Mesenchymal stem cell (in vitro differentiated cells and primary cell): ENCODE data around the gene GAB2.

Source experiments
- DNase-seq: peaks from one replicate; pipeline ENCODE4 v3.0.0-alpha.2; 2013
- H2AFZ ChIP-seq: one replicate; pipeline ENCODE4 v1.6.1; 2013; ENCODE audit warnings: low read depth, mild to moderate bottlenecking, control low read depth, inconsistent platforms, low read length, moderate library complexity
- H2AK5ac ChIP-seq: 2 replicates; pipeline ENCODE4 v1.6.1; 2013; ENCODE audit warnings: low read length, moderate library complexity, mild to moderate bottlenecking, inconsistent platforms; ENCODE audit not compliant: severe bottlenecking
- H2BK120ac ChIP-seq: one replicate; pipeline ENCODE4 v1.6.1; 2013; ENCODE audit warnings: low read depth, mild to moderate bottlenecking, inconsistent platforms, low read length, moderate library complexity
- H2BK12ac ChIP-seq, 2 experiments: one replicate each; pipeline ENCODE4 v1.6.1; 2013; ENCODE audit warnings: inconsistent platforms in 2 of 2, low read length in 2 of 2, mild to moderate bottlenecking in 2 of 2, moderate library complexity in 2 of 2, control low read depth in 1 of 2
- H2BK15ac ChIP-seq: one replicate; pipeline ENCODE4 v1.6.1; 2013; ENCODE audit warnings: mild to moderate bottlenecking, low read depth, inconsistent platforms; ENCODE audit not compliant: poor library complexity, severe bottlenecking
- H2BK5ac ChIP-seq: 2 replicates; pipeline ENCODE4 v1.6.1; 2013; ENCODE audit warnings: low read depth, mild to moderate bottlenecking, low read length, control low read depth, inconsistent platforms; ENCODE audit not compliant: poor library complexity, severe bottlenecking
- H3K14ac ChIP-seq, 2 experiments: one replicate each; pipeline ENCODE4 v1.6.1; 2013; ENCODE audit warnings: inconsistent platforms in 2 of 2, low read length in 2 of 2, control low read depth in 1 of 2, mild to moderate bottlenecking in 1 of 2, moderate library complexity in 1 of 2
- H3K18ac ChIP-seq, 2 experiments: one replicate each; pipeline ENCODE4 v1.6.1; 2013; ENCODE audit warnings: inconsistent platforms in 2 of 2, low read length in 2 of 2, control low read depth in 1 of 2, low read depth in 1 of 2, mild to moderate bottlenecking in 1 of 2
- H3K23ac ChIP-seq, 2 experiments: one replicate each; pipeline ENCODE4 v1.6.1; 2013; ENCODE audit warnings: inconsistent platforms in 2 of 2, low read length in 2 of 2, mild to moderate bottlenecking in 2 of 2, moderate library complexity in 2 of 2, control low read depth in 1 of 2
- H3K27ac ChIP-seq: 2 replicates; pipeline ENCODE4 v1.5.1; 2013; ENCODE audit warnings: mild to moderate bottlenecking, moderate library complexity, low read length, control low read depth, inconsistent platforms; ENCODE audit not compliant: poor library complexity, severe bottlenecking
- H3K27me3 ChIP-seq, 2 experiments: 2 replicates each; pipeline versions ENCODE4 v1.6.1 to v1.7.0; 2013; ENCODE audit warnings: low read length in 2 of 2, mild to moderate bottlenecking in 2 of 2, moderate library complexity in 2 of 2, control low read depth in 1 of 2, inconsistent platforms in 1 of 2; ENCODE audit not compliant: control insufficient read depth in 1 of 2, insufficient read depth in 1 of 2
- H3K36me3 ChIP-seq, 2 experiments: 2 replicates each; pipeline versions ENCODE4 v1.6.1 to v1.7.0; 2013; ENCODE audit warnings: low read length in 2 of 2, control low read depth in 1 of 2, inconsistent platforms in 1 of 2, low read depth in 1 of 2, mild to moderate bottlenecking in 1 of 2; ENCODE audit not compliant: insufficient read depth in 2 of 2, control insufficient read depth in 1 of 2
- H3K4ac ChIP-seq, 2 experiments: one replicate each; pipeline ENCODE4 v1.6.1; 2013; ENCODE audit warnings: inconsistent platforms in 2 of 2, low read length in 2 of 2, mild to moderate bottlenecking in 2 of 2, moderate library complexity in 2 of 2, control low read depth in 1 of 2, low read depth in 1 of 2
- H3K4me1 ChIP-seq: 2 replicates; pipeline ENCODE4 v1.6.1; 2013; ENCODE audit warnings: low read depth, low read length, control low read depth; ENCODE audit not compliant: control insufficient read depth, insufficient read depth
- H3K4me2 ChIP-seq: 2 replicates; pipeline ENCODE4 v1.6.1; 2013; ENCODE audit warnings: low read length, mild to moderate bottlenecking, inconsistent platforms; ENCODE audit not compliant: poor library complexity, severe bottlenecking
- H3K4me3 ChIP-seq, 2 experiments: 2 replicates each; pipeline versions ENCODE4 v1.5.1 to v1.7.0; 2013; ENCODE audit warnings: low read length in 2 of 2, mild to moderate bottlenecking in 2 of 2, control low read depth in 1 of 2, low read depth in 1 of 2; ENCODE audit not compliant: insufficient read depth in 1 of 2
- H3K79me1 ChIP-seq: replicated peaks from 2 replicates; pipeline ENCODE4 v1.6.1; 2013; ENCODE audit warnings: mild to moderate bottlenecking, control low read depth, low read length, inconsistent platforms; ENCODE audit not compliant: poor library complexity, severe bottlenecking
- H3K9ac ChIP-seq: 2 replicates; pipeline ENCODE4 v1.7.0; 2013; ENCODE audit warnings: mild to moderate bottlenecking, low read length, moderate library complexity
- H3K9me3 ChIP-seq: 2 replicates; pipeline ENCODE4 v1.7.0; 2013; ENCODE audit warnings: mild to moderate bottlenecking, low read length; ENCODE audit not compliant: control insufficient read depth
- H4K8ac ChIP-seq: one replicate; pipeline ENCODE4 v1.6.1; 2013; ENCODE audit warnings: inconsistent platforms, mild to moderate bottlenecking, low read length, moderate library complexity
- H4K91ac ChIP-seq: one replicate; pipeline ENCODE4 v1.6.1; 2013; ENCODE audit warnings: mild to moderate bottlenecking, low read length, inconsistent platforms
- WGBS: methylation state at CpG from one replicate; pipeline ENCODE4 v1.1.7; 2013; ENCODE audit warnings: mixed read lengths; 5-methylcytosine and 5-hydroxymethylcytosine counted together

The GAB2 gene

GRCh38 chr11:78293536-78293935 is 124.1 kb downstream of the GAB2 start:
- Histone ChIP-seq H3K4me2 (no peak overlapping the region), H3K4ac (no peak overlapping the region), H3K27ac (no peak overlapping the region), H3K18ac (no peak overlapping the region), H2AK5ac (no peak overlapping the region), H4K8ac (no peak overlapping the region), H3K36me3 (no peaks in the 10 kb centered on the region), H2BK12ac (no peak overlapping the region), H4K91ac (no peak overlapping the region), H3K9ac (no peak overlapping the region), H2BK120ac (no peak overlapping the region), H3K27me3 (no peaks in the 10 kb centered on the region), H2BK15ac (no peak overlapping the region), H3K4me3 (no peak overlapping the region), H3K23ac (no peak overlapping the region), H3K9me3 (no peaks in the 10 kb centered on the region), H3K79me1 (peaks cover 24% of the 10 kb centered on the region), H2AFZ (no peak overlapping the region), H3K14ac (no peak overlapping the region), H3K4me1 (peaks cover 3% of the 10 kb centered on the region), H2BK5ac (no peak overlapping the region)
- DNase-seq = no peak
- over 99% methylated on average over 4 of the region's 6 CpGs for WGBS

DNA sequence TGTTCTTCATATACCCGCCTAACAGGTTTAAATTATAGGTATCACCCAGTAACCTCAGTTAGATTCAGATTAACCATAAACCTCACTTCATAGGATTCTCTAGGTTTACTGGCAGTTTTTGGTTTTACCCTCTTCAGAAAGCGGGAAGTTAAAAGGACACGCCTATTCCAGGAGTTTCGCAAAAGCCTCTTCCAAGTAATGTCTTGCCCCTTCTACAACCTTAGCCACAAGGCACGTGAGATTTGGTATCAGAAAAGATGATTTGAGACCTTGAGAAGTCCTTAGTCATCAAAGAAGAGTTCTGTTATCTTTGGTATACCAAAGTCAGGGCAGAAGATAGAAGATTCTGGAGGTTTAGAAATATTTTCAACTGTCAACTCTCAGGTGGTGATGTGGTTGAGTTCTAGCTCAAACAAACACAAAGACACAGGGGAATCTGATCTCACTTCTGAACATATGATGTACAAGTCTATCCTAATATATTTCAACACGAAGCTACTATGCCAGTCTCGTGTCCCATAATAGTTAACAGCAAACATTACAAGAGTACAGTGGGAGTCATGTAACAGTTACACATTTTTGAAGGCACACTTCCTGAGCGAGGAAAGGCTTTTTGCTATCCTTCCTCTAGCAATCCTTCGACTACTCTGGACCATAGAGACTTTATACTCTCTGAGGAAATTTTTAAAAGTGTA is 125.4 kb downstream of the GAB2 start:
- no peak overlapping the region for H3K27ac ChIP-seq
- peaks cover 3% of the 10 kb centered on the region for H3K4me1 ChIP-seq
- no peak overlapping the region for H3K14ac ChIP-seq
- H3K9me3 ChIP-seq = no peaks in the 10 kb centered on the region
- DNase-seq = no peak
- H4K8ac ChIP-seq = no peak overlapping the region
- no peak overlapping the region for H2BK12ac ChIP-seq
- no peak overlapping the region for H3K23ac ChIP-seq
- no peak overlapping the region for H2BK5ac ChIP-seq
- no peak overlapping the region for H2AK5ac ChIP-seq
- no peak overlapping the region for H3K4me3 ChIP-seq
- H3K79me1 ChIP-seq = peaks cover 24% of the 10 kb centered on the region
- H3K4me2 ChIP-seq = no peak overlapping the region
- H3K4ac ChIP-seq = no peak overlapping the region
- no peaks in the 10 kb centered on the region for H3K36me3 ChIP-seq
- no peak overlapping the region for H4K91ac ChIP-seq
- no peaks in the 10 kb centered on the region for H3K27me3 ChIP-seq
- no peak overlapping the region for H2AFZ ChIP-seq
- H2BK15ac ChIP-seq = no peak overlapping the region
- H2BK120ac ChIP-seq = no peak overlapping the region
- H3K18ac ChIP-seq = no peak overlapping the region
- 87% methylated on average over 5 of the region's 9 CpGs for WGBS
- H3K9ac ChIP-seq = no peak overlapping the region

DNA sequence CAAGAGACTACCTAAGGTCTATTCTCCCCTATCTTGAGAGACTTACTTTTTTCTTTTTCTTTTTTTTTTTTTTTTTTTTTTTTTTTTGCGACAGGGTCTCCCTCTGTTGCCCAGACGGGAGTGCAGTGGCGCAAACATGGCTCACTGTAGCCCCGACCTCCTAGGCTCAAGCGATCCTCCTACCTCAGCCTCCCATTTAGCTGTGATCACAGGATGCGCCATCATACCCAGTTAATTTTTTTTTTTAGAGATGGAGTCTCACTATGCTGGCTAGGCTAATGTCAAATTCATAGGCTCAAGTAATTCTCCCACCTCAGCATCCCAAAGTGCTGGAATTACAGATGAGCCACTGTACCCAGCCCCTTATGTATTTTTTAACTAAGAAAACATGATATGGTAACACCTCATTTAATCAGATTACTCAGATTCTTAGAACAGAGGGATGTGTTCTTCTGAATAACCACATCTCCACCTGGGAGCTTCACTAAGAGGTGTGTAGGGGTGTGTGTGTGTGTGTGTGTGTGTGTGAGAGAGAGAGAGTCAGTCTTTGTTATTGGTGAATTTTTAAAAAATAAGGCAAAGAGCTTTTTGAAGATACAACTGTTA is 126.0 kb downstream of the GAB2 start:
- H3K4me1 ChIP-seq = peaks cover 3% of the 10 kb centered on the region
- no peak overlapping the region for H3K9ac ChIP-seq
- H3K18ac ChIP-seq = no peak overlapping the region
- DNase-seq = no peak
- no peak overlapping the region for H2BK120ac ChIP-seq
- 100% methylated on average over 4 of the region's 6 CpGs for WGBS
- H2BK5ac ChIP-seq = no peak overlapping the region
- H3K4ac ChIP-seq = no peak overlapping the region
- no peak overlapping the region for H3K4me2 ChIP-seq
- H3K79me1 ChIP-seq = peaks cover 21% of the 10 kb centered on the region
- H4K91ac ChIP-seq = no peak overlapping the region
- no peak overlapping the region for H3K4me3 ChIP-seq
- no peak overlapping the region for H3K14ac ChIP-seq
- no peak overlapping the region for H2BK12ac ChIP-seq
- H2AFZ ChIP-seq = no peak overlapping the region
- no peaks in the 10 kb centered on the region for H3K9me3 ChIP-seq
- H3K23ac ChIP-seq = no peak overlapping the region
- H2AK5ac ChIP-seq = no peak overlapping the region
- no peak overlapping the region for H3K27ac ChIP-seq
- H4K8ac ChIP-seq = no peak overlapping the region
- no peaks in the 10 kb centered on the region for H3K27me3 ChIP-seq
- H3K36me3 ChIP-seq = no peaks in the 10 kb centered on the region
- H2BK15ac ChIP-seq = no peak overlapping the region

- no peak overlapping the region for H3K14ac ChIP-seq
- no peak overlapping the region for H3K9ac ChIP-seq
- H3K36me3 ChIP-seq = no peaks in the 10 kb centered on the region
- peak; percentile 92 for DNase-seq
- no peak overlapping the region for H4K91ac ChIP-seq
- no peak overlapping the region for H2BK5ac ChIP-seq
- no peak overlapping the region for H3K23ac ChIP-seq
- no peak overlapping the region for H3K4me2 ChIP-seq
- H3K9me3 ChIP-seq = no peaks in the 10 kb centered on the region
- no peak overlapping the region for H2BK12ac ChIP-seq
- peaks cover 24% of the 10 kb centered on the region for H3K79me1 ChIP-seq
- H2BK15ac ChIP-seq = no peak overlapping the region
- no peak overlapping the region for H2AFZ ChIP-seq
- no peaks in the 10 kb centered on the region for H3K27me3 ChIP-seq
- no peak overlapping the region for H2AK5ac ChIP-seq
- no peak overlapping the region for H3K4ac ChIP-seq
- no peak overlapping the region for H3K18ac ChIP-seq
- no peak overlapping the region for H3K27ac ChIP-seq
- H2BK120ac ChIP-seq = no peak overlapping the region
- H4K8ac ChIP-seq = no peak overlapping the region
- no peak overlapping the region for H3K4me3 ChIP-seq
- WGBS = 96% methylated on average over 4 of the region's 6 CpGs
- peaks cover 1% of the 10 kb centered on the region for H3K4me1 ChIP-seq
Observed at GRCh38 chr11:78290293-78291176, 127.1 kb downstream of the GAB2 start.
